Measurements from ENCODE around the gene KRT80.
A peak's percentile ranks its signal among the peaks of the same experiment; 100 is the strongest.

Gene KRT80

DNA sequence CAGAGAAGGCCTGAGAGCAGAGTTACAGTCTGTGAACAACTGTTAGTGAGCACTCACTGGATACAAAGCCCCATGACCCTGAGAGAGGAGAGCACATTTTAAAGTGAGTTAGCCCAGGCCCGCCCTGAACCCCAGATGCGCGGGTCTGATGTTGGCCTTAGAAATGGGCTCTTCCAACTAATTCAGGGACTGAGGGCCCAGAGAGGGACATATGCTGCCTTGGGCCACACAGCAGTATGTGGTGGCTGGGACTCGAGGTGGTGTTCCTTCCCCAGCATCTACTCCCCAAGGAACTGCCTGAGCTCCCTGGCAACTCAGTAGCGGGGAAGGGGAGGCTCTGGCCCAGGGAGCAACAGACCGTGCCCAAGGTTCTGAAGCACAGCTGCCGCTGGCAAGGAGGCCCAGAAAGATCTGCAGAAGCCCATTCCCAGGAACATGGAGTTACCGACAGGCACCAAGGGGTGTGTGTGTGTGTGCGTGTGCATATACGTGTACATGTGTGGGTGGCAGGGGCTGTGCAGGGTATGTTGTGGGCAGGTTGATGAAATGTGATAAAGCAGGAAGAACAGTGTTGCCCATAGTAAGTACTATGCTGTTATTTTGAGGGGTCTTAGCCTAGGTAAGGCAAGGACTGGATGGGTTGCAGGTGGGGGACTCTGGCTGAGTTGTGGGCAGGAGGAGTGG, 40.5 kb downstream of the KRT80 start:
- DNase-seq (no peak), ATAC-seq (replicated peaks) (no peak)
- no peaks in the 10 kb centered on the region for H3K9me3 Mint-ChIP-seq
- peaks cover 14 to 16% of the 10 kb centered on the region in 2 donors for H3K4me1 Mint-ChIP-seq (ENCODE audit: low read depth in 2 of 2)
- H3K27ac Mint-ChIP-seq: peak overlapping the region in 1 of 2 donors; percentile 86
- peak overlapping the region; percentile 60 to 77 for H3K4me3 Mint-ChIP-seq
- H3K27me3 Mint-ChIP-seq: peaks cover 17 to 28% of the 10 kb centered on the region in 2 donors
- peaks cover 2% of the 10 kb centered on the region for H3K36me3 Mint-ChIP-seq (ENCODE audit: insufficient read depth)

DNA sequence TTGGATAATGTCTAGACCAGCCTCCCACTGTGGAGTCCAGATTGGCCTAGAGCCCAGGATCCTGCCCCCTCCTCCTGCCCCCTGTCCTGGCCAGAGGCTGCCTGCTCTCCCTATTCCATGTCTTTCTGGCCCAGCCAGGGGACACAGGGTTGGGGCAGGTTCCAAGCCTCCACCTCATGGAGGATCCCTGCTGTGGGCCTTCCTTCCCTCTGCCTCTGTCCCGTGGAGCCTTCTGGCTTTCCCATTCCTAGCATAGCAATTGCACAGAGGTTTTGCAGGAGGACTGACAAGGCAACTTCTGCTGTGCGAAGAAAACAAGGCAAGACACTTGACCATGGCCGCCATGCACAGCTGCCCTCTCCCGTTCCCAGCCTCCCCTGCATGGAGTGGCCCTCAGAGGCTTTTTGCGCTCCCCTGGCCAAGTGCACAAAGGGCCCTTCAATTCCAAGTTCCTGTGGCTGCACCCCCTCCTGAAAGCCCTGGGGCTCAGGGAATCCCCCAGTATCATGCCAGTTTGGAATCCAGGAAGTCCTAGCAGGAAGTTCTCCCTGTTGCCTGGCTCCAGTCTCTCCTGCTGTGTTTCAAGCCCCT, 42.1 kb downstream of the KRT80 start:
- DNase-seq (no peak), ATAC-seq (replicated peaks) (no peak)
- Mint-ChIP-seq H3K27ac (no peak overlapping the region), H3K4me1 (ENCODE audit: low read depth in 2 of 2) (peaks cover 5 to 9% of the 10 kb centered on the region in 2 donors), H3K4me3 (no peak overlapping the region), H3K9me3 (no peaks in the 10 kb centered on the region), H3K27me3 (peaks cover 17 to 28% of the 10 kb centered on the region in 2 donors), H3K36me3 (ENCODE audit: insufficient read depth) (peaks cover 2% of the 10 kb centered on the region)

- H3K27ac Mint-ChIP-seq: no peak overlapping the region
- H3K36me3 Mint-ChIP-seq (ENCODE audit: insufficient read depth): peaks cover 2% of the 10 kb centered on the region
- no peak overlapping the region for H3K4me3 Mint-ChIP-seq
- no peaks in the 10 kb centered on the region for H3K9me3 Mint-ChIP-seq
- peaks cover 5 to 9% of the 10 kb centered on the region in 2 donors for H3K4me1 Mint-ChIP-seq (ENCODE audit: low read depth in 2 of 2)
- DNase-seq (no peak), ATAC-seq (replicated peaks) (no peak)
- peaks cover 17 to 28% of the 10 kb centered on the region in 2 donors for H3K27me3 Mint-ChIP-seq
These were observed 42.6 kb downstream of the KRT80 start for GRCh38 chr12:52149182-52149641.

- Mint-ChIP-seq H3K9me3 (no peaks in the 10 kb centered on the region), H3K4me3 (no peak overlapping the region), H3K36me3 (ENCODE audit: insufficient read depth) (peaks cover 2% of the 10 kb centered on the region), H3K4me1 (ENCODE audit: low read depth in 2 of 2) (peaks cover 5 to 8% of the 10 kb centered on the region in 2 donors), H3K27me3 (peaks cover 17 to 33% of the 10 kb centered on the region in 2 donors), H3K27ac (no peak overlapping the region)
- no peak for ATAC-seq (replicated peaks)
- DNase-seq: no peak
These were observed 43.2 kb downstream of the KRT80 start for GRCh38 chr12:52148464-52149181.

DNA sequence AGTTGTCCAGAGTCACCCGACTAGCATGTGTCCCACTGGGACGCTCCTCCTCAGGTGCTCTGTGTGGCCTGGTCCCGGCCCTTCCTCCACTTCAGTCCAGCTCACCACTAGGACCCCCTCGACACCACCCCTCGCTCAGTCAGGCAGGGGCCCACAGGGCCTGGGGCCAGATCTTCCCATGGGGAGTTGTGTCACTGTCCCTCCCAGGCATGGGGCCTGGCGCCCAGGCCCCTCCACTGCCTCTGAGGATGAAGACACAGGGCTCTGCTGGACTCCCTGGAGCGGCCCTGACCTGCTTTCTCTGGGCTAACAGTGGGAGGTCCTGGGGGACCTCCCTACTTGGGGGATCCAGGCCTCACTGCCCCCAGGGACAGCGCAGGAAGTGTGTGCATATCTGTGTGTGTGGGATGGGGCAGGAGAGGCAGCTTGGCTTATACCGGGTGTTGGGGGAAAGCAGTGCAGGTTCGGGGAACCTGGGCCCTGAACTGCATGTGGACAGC, 43.8 kb downstream of the KRT80 start:
- H3K4me3 Mint-ChIP-seq: no peak overlapping the region
- H3K27ac Mint-ChIP-seq: no peak overlapping the region
- DNase-seq (no peak), ATAC-seq (replicated peaks) (no peak)
- H3K9me3 Mint-ChIP-seq: no peaks in the 10 kb centered on the region
- peaks cover 17 to 38% of the 10 kb centered on the region in 2 donors for H3K27me3 Mint-ChIP-seq
- H3K4me1 Mint-ChIP-seq (ENCODE audit: low read depth in 2 of 2): peaks cover 5 to 8% of the 10 kb centered on the region in 2 donors
- peaks cover 2% of the 10 kb centered on the region for H3K36me3 Mint-ChIP-seq (ENCODE audit: insufficient read depth)

- DNase-seq (no peak), ATAC-seq (replicated peaks) (no peak)
- Mint-ChIP-seq H3K27ac (no peak overlapping the region), H3K9me3 (no peaks in the 10 kb centered on the region), H3K4me3 (no peak overlapping the region), H3K4me1 (ENCODE audit: low read depth in 2 of 2) (peaks cover 5% of the 10 kb centered on the region in 2 donors), H3K27me3 (peaks cover 17 to 39% of the 10 kb centered on the region in 2 donors), H3K36me3 (ENCODE audit: insufficient read depth) (peaks cover 2% of the 10 kb centered on the region)
These were observed 44.3 kb downstream of the KRT80 start for GRCh38 chr12:52147367-52147963.

- Mint-ChIP-seq H3K27ac (no peak overlapping the region), H3K4me1 (ENCODE audit: low read depth in 2 of 2) (peaks cover 5% of the 10 kb centered on the region in 2 donors), H3K9me3 (no peaks in the 10 kb centered on the region), H3K36me3 (ENCODE audit: insufficient read depth) (peaks cover 2% of the 10 kb centered on the region), H3K27me3 (peaks cover 17 to 39% of the 10 kb centered on the region in 2 donors), H3K4me3 (no peak overlapping the region)
- ATAC-seq (replicated peaks): no peak
- DNase-seq: no peak
These were observed 44.9 kb downstream of the KRT80 start for GRCh38 chr12:52146822-52147366.

- Mint-ChIP-seq H3K27me3 (peaks cover 10 to 39% of the 10 kb centered on the region in 2 donors), H3K36me3 (ENCODE audit: insufficient read depth) (peaks cover 2% of the 10 kb centered on the region), H3K9me3 (no peaks in the 10 kb centered on the region), H3K4me3 (no peak overlapping the region), H3K27ac (no peak overlapping the region), H3K4me1 (ENCODE audit: low read depth in 2 of 2) (no peaks in the 10 kb centered on the region)
- ATAC-seq (replicated peaks) (no peak), DNase-seq (no peak)
These were observed 45.6 kb downstream of the KRT80 start for GRCh38 chr12:52146089-52146821.

DNA sequence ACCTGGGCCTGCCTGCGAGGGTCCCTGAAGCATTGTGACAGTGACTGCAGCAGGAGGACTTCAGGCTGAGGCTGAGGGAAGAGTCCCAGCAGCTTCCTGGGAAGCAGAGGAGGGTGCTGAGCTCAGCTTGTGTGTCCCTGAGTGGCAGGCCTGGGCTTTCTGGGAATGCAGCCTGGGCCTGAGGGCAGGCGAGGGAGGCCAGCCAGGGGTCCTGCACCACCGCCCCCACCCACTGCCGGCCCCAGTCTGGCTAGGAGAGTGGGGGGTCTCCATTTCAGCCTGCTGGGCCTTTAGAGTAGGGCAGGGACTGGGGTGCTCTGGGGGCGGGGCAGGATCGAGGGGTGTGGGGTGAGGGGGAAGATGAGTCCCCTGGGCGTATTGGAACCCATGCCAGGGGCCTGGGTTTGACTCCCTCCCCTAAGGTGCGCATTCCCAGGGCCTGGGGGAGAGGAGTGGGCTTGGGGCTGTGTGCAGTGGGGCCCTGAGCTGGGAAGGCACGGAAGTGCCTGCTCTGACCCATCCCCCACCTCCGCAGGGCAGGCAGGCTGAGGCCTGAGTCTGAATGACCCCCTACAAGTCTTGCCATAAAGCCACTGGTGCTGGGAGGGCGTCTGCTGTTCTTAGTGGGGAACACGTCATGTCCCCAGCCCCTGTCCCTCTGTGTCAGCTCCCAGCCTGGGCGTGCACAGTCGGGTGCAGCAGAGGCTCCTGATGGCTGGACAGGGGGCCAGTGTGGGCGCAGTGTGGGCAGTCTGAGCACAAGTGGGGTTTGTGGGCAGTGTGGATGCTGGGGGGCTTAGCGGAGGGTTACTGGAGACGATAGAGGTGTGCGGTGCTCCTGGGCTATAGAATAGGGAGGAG, 46.4 kb downstream of the KRT80 start:
- no peak overlapping the region for H3K4me3 Mint-ChIP-seq
- DNase-seq (no peak), ATAC-seq (replicated peaks) (no peak)
- H3K36me3 Mint-ChIP-seq (ENCODE audit: insufficient read depth): no peaks in the 10 kb centered on the region
- peaks cover 2 to 42% of the 10 kb centered on the region in 2 donors for H3K27me3 Mint-ChIP-seq
- H3K27ac Mint-ChIP-seq: no peak overlapping the region
- no peaks in the 10 kb centered on the region for H3K4me1 Mint-ChIP-seq (ENCODE audit: low read depth in 2 of 2)
- H3K9me3 Mint-ChIP-seq: no peaks in the 10 kb centered on the region

- ATAC-seq (replicated peaks): no peak
- no peak overlapping the region for H3K27ac Mint-ChIP-seq
- no peak overlapping the region for H3K4me3 Mint-ChIP-seq
- DNase-seq: no peak
- H3K9me3 Mint-ChIP-seq: no peaks in the 10 kb centered on the region
- peaks cover 0 to 37% of the 10 kb centered on the region in 2 donors for H3K27me3 Mint-ChIP-seq
- H3K4me1 Mint-ChIP-seq (ENCODE audit: low read depth in 2 of 2): no peaks in the 10 kb centered on the region
- no peaks in the 10 kb centered on the region for H3K36me3 Mint-ChIP-seq (ENCODE audit: insufficient read depth)
These were observed 47.1 kb downstream of the KRT80 start for GRCh38 chr12:52144512-52145227.

DNA sequence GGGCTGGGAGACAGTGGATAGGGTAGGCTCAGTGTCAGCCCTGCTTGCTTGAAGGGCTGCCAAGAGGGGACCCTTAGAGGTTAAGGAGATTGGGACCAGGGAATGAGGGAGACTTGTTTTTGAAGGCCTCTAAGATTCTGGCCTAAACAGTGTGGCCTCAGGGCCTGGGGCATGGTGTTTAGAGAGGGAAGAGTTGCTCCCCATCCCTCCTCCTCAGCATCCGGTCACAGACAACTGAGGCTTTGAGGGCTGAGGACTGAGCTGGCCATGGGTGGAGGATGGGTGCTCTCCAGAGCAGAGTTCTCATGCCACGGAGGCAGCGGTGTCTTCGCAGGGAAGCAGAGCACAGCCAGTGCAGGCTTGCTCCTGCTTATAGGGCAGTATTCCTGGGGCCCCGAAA, 49.4 kb downstream of the KRT80 start:
- Mint-ChIP-seq H3K9me3 (no peaks in the 10 kb centered on the region), H3K27me3 (peaks cover 10 to 56% of the 10 kb centered on the region in 2 donors), H3K4me1 (ENCODE audit: low read depth in 2 of 2) (no peaks in the 10 kb centered on the region), H3K4me3 (no peak overlapping the region), H3K27ac (no peak overlapping the region), H3K36me3 (ENCODE audit: insufficient read depth) (no peaks in the 10 kb centered on the region)
- ATAC-seq (replicated peaks): no peak
- no peak for DNase-seq

Data from effector memory CD8-positive, alpha-beta T cell (primary cell).